WTC11 (cell line): ENCODE results near the gene SH3BP5L.

ENCODE experiments used
- E2F1 ChIP-seq: sonication (generic); formaldehyde crosslinking; IDR thresholded peaks from 2 replicates; pipeline ENCODE4 v1.8.0; 2022; ENCODE audit warnings: mild to moderate bottlenecking, missing genetic modification reagents
- ESRRA ChIP-seq: sonication (generic); formaldehyde crosslinking; IDR thresholded peaks from 2 replicates; pipeline ENCODE4 v1.8.1; 2022; ENCODE audit warnings: mild to moderate bottlenecking, missing genetic modification reagents, borderline replicate concordance
- HMGXB4 ChIP-seq: sonication (generic); formaldehyde crosslinking; IDR thresholded peaks from 2 replicates; pipeline ENCODE4 v1.8.1; 2023; ENCODE audit warnings: mild to moderate bottlenecking, moderate library complexity, missing genetic modification reagents
- NR3C1 ChIP-seq: sonication (generic); formaldehyde crosslinking; conservative IDR thresholded peaks from 2 replicates; pipeline ENCODE4 v1.8.1; 2023; ENCODE audit warnings: low read depth, mild to moderate bottlenecking, missing genetic modification reagents
- SP1 ChIP-seq: sonication (generic); formaldehyde crosslinking; conservative IDR thresholded peaks from 2 replicates; pipeline ENCODE4 v1.8.1; 2022; ENCODE audit warnings: missing genetic modification reagents
- ZBTB21 ChIP-seq: sonication (generic); formaldehyde crosslinking; IDR thresholded peaks from 2 replicates; pipeline ENCODE4 v1.8.1; 2023; ENCODE audit warnings: mild to moderate bottlenecking, missing genetic modification reagents, borderline replicate concordance
- ZNF396 ChIP-seq: fragments of 250-450 bp; sonication (Bioruptor Pico); IDR thresholded peaks from 2 replicates; pipeline ENCODE4 v1.8.0; 2021; ENCODE audit warnings: mild to moderate bottlenecking, moderate library complexity, borderline replicate concordance
- ZNF512 ChIP-seq: sonication (generic); formaldehyde crosslinking; IDR thresholded peaks from 2 replicates; pipeline ENCODE4 v1.8.1; 2022; ENCODE audit warnings: missing genetic modification reagents, borderline replicate concordance
- ZSCAN18 ChIP-seq: fragments of 250-450 bp; sonication (Bioruptor Pico); IDR thresholded peaks from 2 replicates; pipeline ENCODE4 v2.1.2; 2022; ENCODE audit warnings: mild to moderate bottlenecking, moderate library complexity
- TF ChIP-seq, protein P1 (sequence below): fragments of 200-600 bp; IDR thresholded peaks from 2 replicates; pipeline ENCODE4 v1.8.0; 2022; ENCODE audit warnings: antibody characterized with exemption
- TF ChIP-seq, protein P2 (sequence below): sonication (generic); formaldehyde crosslinking; IDR thresholded peaks from 2 replicates; pipeline ENCODE4 v1.8.1; 2023; ENCODE audit warnings: mild to moderate bottlenecking, missing genetic modification reagents, moderate library complexity

DNA sequence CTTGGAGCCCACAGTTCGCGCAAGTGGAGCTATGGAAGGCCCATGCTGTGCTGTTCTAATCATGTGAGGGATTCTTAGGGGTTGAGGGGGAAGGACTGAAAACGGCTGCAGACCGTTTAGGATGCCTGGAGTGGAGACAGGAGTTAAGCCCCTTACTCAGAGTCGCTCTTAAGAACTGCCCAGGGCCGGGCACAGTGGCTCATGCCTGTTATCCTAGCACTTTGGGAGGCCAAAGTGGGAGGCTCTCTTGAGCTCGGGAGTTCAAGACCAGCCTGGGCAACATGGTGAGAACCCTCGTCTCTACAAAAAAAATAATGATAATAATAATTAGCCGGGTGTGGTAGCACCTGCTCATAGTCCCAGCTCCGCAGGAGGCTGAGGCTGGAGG, 13.4 kb upstream of the SH3BP5L start:
- TF ChIP-seq, protein P1, sequence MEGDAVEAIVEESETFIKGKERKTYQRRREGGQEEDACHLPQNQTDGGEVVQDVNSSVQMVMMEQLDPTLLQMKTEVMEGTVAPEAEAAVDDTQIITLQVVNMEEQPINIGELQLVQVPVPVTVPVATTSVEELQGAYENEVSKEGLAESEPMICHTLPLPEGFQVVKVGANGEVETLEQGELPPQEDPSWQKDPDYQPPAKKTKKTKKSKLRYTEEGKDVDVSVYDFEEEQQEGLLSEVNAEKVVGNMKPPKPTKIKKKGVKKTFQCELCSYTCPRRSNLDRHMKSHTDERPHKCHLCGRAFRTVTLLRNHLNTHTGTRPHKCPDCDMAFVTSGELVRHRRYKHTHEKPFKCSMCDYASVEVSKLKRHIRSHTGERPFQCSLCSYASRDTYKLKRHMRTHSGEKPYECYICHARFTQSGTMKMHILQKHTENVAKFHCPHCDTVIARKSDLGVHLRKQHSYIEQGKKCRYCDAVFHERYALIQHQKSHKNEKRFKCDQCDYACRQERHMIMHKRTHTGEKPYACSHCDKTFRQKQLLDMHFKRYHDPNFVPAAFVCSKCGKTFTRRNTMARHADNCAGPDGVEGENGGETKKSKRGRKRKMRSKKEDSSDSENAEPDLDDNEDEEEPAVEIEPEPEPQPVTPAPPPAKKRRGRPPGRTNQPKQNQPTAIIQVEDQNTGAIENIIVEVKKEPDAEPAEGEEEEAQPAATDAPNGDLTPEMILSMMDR: no peak
- TF ChIP-seq ZBTB21 (CRISPR knock-in tag): no peak
- TF ChIP-seq ZNF512: no peak
- no peak for TF ChIP-seq E2F1 (CRISPR knock-in tag)
- TF ChIP-seq ZSCAN18 (CRISPR knock-in tag): no peak
- no peak for TF ChIP-seq ESRRA (CRISPR knock-in tag)
- TF ChIP-seq HMGXB4 (CRISPR knock-in tag): no peak
- TF ChIP-seq SP1: no peak
- no peak for TF ChIP-seq NR3C1
- TF ChIP-seq, protein P2, sequence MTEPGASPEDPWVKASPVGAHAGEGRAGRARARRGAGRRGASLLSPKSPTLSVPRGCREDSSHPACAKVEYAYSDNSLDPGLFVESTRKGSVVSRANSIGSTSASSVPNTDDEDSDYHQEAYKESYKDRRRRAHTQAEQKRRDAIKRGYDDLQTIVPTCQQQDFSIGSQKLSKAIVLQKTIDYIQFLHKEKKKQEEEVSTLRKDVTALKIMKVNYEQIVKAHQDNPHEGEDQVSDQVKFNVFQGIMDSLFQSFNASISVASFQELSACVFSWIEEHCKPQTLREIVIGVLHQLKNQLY (CRISPR knock-in tag): no peak
- no peak for TF ChIP-seq ZNF396 (CRISPR knock-in tag)
